HepG2 (cell line): Measurements from ENCODE around the gene EGFLAM.

Experiments used
- FIP1L1 ChIP-seq: fragments of 200-400 bp; formaldehyde crosslinking; IDR thresholded peaks from 2 replicates; pipeline ENCODE4 v1.6.1; 2018; ENCODE audit warnings: low read depth, mild to moderate bottlenecking, low read length, moderate library complexity, borderline replicate concordance; ENCODE audit not compliant: insufficient read depth
- FOSL1 ChIP-seq: sonication (generic); formaldehyde crosslinking; IDR thresholded peaks from 2 replicates; pipeline ENCODE4 v1.9.0; 2021; ENCODE audit warnings: missing genetic modification reagents, borderline replicate concordance
- ZBTB8A ChIP-seq: sonication (generic); formaldehyde crosslinking; IDR thresholded peaks from 2 replicates; pipeline ENCODE4 v1.4.0; 2020; ENCODE audit warnings: mild to moderate bottlenecking, low read depth, missing genetic modification reagents, borderline replicate concordance
- ZFP62 ChIP-seq: sonication (generic); formaldehyde crosslinking; IDR thresholded peaks from 2 replicates; pipeline ENCODE4 v1.4.0; 2020; ENCODE audit warnings: missing genetic modification reagents
- ZNF274 ChIP-seq: sonication (generic); formaldehyde crosslinking; IDR thresholded peaks from 2 replicates; pipeline ENCODE4 v1.5.1; 2020; ENCODE audit warnings: mild to moderate bottlenecking, missing genetic modification reagents
- TF ChIP-seq, protein P1 (sequence below): sonication (generic); formaldehyde crosslinking; IDR thresholded peaks from 2 replicates; pipeline ENCODE4 v1.5.0; 2020; ENCODE audit warnings: mild to moderate bottlenecking, missing genetic modification reagents, moderate library complexity
- TF ChIP-seq, protein P2 (sequence below): sonication (generic); formaldehyde crosslinking; IDR thresholded peaks from 2 replicates; pipeline ENCODE4 v1.4.0; 2020; ENCODE audit warnings: low read depth, mild to moderate bottlenecking, missing genetic modification reagents

GRCh38 chr5:38287124-38287523 lies 28.8 kb downstream of the EGFLAM start:
- TF ChIP-seq, protein P1, sequence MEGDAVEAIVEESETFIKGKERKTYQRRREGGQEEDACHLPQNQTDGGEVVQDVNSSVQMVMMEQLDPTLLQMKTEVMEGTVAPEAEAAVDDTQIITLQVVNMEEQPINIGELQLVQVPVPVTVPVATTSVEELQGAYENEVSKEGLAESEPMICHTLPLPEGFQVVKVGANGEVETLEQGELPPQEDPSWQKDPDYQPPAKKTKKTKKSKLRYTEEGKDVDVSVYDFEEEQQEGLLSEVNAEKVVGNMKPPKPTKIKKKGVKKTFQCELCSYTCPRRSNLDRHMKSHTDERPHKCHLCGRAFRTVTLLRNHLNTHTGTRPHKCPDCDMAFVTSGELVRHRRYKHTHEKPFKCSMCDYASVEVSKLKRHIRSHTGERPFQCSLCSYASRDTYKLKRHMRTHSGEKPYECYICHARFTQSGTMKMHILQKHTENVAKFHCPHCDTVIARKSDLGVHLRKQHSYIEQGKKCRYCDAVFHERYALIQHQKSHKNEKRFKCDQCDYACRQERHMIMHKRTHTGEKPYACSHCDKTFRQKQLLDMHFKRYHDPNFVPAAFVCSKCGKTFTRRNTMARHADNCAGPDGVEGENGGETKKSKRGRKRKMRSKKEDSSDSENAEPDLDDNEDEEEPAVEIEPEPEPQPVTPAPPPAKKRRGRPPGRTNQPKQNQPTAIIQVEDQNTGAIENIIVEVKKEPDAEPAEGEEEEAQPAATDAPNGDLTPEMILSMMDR (CRISPR knock-in tag), result no peak
- TF ChIP-seq ZNF274 (CRISPR knock-in tag) (no peak), ZFP62 (CRISPR knock-in tag) (no peak), FIP1L1 (no peak), FOSL1 (CRISPR knock-in tag) (no peak), ZBTB8A (CRISPR knock-in tag) (no peak)
- TF ChIP-seq, protein P2, sequence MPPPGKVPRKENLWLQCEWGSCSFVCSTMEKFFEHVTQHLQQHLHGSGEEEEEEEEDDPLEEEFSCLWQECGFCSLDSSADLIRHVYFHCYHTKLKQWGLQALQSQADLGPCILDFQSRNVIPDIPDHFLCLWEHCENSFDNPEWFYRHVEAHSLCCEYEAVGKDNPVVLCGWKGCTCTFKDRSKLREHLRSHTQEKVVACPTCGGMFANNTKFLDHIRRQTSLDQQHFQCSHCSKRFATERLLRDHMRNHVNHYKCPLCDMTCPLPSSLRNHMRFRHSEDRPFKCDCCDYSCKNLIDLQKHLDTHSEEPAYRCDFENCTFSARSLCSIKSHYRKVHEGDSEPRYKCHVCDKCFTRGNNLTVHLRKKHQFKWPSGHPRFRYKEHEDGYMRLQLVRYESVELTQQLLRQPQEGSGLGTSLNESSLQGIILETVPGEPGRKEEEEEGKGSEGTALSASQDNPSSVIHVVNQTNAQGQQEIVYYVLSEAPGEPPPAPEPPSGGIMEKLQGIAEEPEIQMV (CRISPR knock-in tag), result no peak
